ENCODE measurements around the gene ARMC6. TPM values are rescaled to one million over a fixed set of nuclear protein-coding genes. Genes with fewer than 3 reads are reported as not detected.

Gene ARMC6
- total and polyA plus RNA-seq, 2 donors (not counting 3 experiments of a cell fraction or from before 2014, with no cell fraction given), result 33.9 to 44.7 TPM

GRCh38 chr19:19098084-19098702, 64.8 kb downstream of the ARMC6 start:
- no peak overlapping the region for H3K27ac ChIP-seq (ENCODE audit: insufficient read depth, low read depth, low read length)
- H3K9me1 ChIP-seq (replicated peaks; ENCODE audit: control insufficient read depth, extremely low read depth, insufficient read depth, low read length), result no peaks in the 10 kb centered on the region
- H3K27me3 ChIP-seq (ENCODE audit: control insufficient read depth in 2 of 2, insufficient read depth in 2 of 2, low read length in 2 of 2), result no peaks in the 10 kb centered on the region
- POLR2A ChIA-PET, result no interaction called here
- no peak overlapping the region for H2AFZ ChIP-seq (ENCODE audit: low read depth, low read length)
- intact Hi-C loops (cut with micrococcal nuclease) (no loop called here), dilution Hi-C loops (cut with MboI; ENCODE audit: extremely low pct_ligation_motif_present, low sequenced_read_pairs) (no loop called here)
- H3K4me3 ChIP-seq (replicated peaks in 1 of 3; ENCODE audit: insufficient read depth in 1 of 3, low read depth in 1 of 3, low read length in 3 of 3), result no peak overlapping the region
- CTCF ChIA-PET, result interaction anchor here (0.8 to 1.5 kb wide), 4 partner anchors 11 to 47 kb away, joined by 3 read pairs; partner anchors contain the start of gene SLC25A42
- H3K4me1 ChIP-seq (ENCODE audit: control insufficient read depth, extremely low read depth, insufficient read depth, low read length), result no peaks in the 10 kb centered on the region
- FAIRE-seq (no peak), DNase-seq (ENCODE audit: low read depth, low spot score) (no peak)
- no peaks in the 10 kb centered on the region for H3K36me3 ChIP-seq (ENCODE audit: control insufficient read depth in 2 of 2, extremely low read depth in 1 of 2, insufficient read depth in 2 of 2, low read length in 2 of 2)
- H3K9me3 ChIP-seq (replicated peaks; ENCODE audit: control insufficient read depth, insufficient read depth, low read length), result no peaks in the 10 kb centered on the region
- H3K79me2 ChIP-seq (ENCODE audit: control insufficient read depth, insufficient read depth, low read length), result no peaks in the 10 kb centered on the region
- H4K20me1 ChIP-seq (replicated peaks; ENCODE audit: control insufficient read depth, extremely low read depth, insufficient read depth, low read length), result no peaks in the 10 kb centered on the region
- no TSS peak for BruUV-seq (replicated peaks)
- TF ChIP-seq POLR2A (IDR thresholded peaks at IDR 0.05; ENCODE audit: low read depth, low read length) (no peak), CTCF (IDR thresholded peaks at IDR 0.05; ENCODE audit: extremely low read depth in 1 of 2, insufficient read depth in 1 of 2, low read depth in 1 of 2, low read length in 2 of 2) (no peak), EZH2 (IDR thresholded peaks at IDR 0.05; ENCODE audit: borderline replicate concordance, low read depth, low read length, severe bottlenecking) (no peak), JUN (IDR thresholded peaks at IDR 0.05; ENCODE audit: borderline replicate concordance, insufficient read depth, insufficient read length, low read depth) (no peak), POLR2AphosphoS5 (IDR thresholded peaks at IDR 0.05; ENCODE audit: insufficient read depth, low read depth, low read length) (no peak)
- no peak overlapping the region for H3K4me2 ChIP-seq (ENCODE audit: insufficient read depth, low read length)
- no peak overlapping the region for H3K9ac ChIP-seq (replicated peaks; ENCODE audit: extremely low read depth, insufficient read depth, low read length)

Measured in endothelial cell of umbilical vein (primary cell).